PC-9 (cell line): Measurements from ENCODE around the gene EYA2.

Experiments used
- EZH2 ChIP-seq: fragments of 200-600 bp; sonication (generic); IDR thresholded peaks from 2 replicates; pipeline ENCODE4 v1.8.0; 2017; ENCODE audit warnings: antibody characterized with exemption, low read depth
- TF ChIP-seq, protein P1 (sequence below): fragments of 200-600 bp; sonication (generic); conservative IDR thresholded peaks from 2 replicates; pipeline ENCODE4 v1.6.1; 2017; ENCODE audit warnings: mixed run types, antibody characterized with exemption, mild to moderate bottlenecking, moderate library complexity

DNA sequence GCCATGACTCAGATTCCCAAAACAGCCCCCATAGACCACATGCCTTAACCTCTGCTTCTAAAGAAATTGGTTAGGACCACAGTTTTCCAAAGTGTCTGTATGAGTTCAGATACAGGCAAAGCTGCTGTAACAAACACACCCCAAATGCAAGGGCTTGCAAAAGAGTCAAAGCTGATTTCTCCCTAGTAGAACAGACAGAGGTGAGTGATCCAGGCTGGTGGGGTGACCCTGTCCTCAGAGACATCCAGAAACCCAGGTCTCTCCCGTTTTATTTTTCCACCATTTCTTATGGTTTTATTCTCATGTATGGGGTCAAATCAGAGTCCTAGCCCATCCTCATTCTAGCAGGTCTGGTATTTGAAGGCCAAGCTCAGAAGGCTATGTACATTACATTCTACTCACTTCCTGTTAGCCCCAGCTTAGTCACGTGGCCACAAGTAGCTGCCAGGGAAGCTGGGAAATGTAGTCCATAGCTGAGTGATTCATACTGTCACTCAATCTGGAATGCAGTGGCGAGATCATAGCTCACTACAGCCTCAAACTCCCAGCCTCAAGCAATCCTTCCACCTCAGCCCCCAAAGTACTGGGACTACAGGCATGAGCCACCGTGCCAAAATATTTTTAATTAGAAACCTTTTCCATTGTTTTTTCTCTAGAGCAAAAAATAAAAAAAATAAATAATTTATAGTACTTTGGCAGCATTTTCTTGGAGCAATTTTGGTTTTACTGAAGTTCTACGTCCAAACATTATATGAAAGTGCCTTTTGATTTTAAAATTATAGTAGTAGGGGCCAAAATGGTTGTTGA is 286.6 kb downstream of the EYA2 start:
- TF ChIP-seq, protein P1, sequence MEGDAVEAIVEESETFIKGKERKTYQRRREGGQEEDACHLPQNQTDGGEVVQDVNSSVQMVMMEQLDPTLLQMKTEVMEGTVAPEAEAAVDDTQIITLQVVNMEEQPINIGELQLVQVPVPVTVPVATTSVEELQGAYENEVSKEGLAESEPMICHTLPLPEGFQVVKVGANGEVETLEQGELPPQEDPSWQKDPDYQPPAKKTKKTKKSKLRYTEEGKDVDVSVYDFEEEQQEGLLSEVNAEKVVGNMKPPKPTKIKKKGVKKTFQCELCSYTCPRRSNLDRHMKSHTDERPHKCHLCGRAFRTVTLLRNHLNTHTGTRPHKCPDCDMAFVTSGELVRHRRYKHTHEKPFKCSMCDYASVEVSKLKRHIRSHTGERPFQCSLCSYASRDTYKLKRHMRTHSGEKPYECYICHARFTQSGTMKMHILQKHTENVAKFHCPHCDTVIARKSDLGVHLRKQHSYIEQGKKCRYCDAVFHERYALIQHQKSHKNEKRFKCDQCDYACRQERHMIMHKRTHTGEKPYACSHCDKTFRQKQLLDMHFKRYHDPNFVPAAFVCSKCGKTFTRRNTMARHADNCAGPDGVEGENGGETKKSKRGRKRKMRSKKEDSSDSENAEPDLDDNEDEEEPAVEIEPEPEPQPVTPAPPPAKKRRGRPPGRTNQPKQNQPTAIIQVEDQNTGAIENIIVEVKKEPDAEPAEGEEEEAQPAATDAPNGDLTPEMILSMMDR, result no peak
- no peak for TF ChIP-seq EZH2
